OCI-LY3 (cell line): ENCODE measurements around the gene TRPC3.

Experiments used
- EZH2phosphoT487 ChIP-seq: fragments of 200-600 bp; shearing (Covaris generic); IDR thresholded peaks from 2 replicates; pipeline ENCODE4 v1.6.1; 2018; ENCODE audit warnings: antibody characterized with exemption, mixed run types, low read depth
- TF ChIP-seq, protein P1 (sequence below): fragments of 200-600, 300-600 bp; sonication (generic); IDR thresholded peaks from 2 replicates; pipeline ENCODE4 v1.5.1; 2014; ENCODE audit warnings: antibody characterized with exemption, low read length, low read depth

DNA sequence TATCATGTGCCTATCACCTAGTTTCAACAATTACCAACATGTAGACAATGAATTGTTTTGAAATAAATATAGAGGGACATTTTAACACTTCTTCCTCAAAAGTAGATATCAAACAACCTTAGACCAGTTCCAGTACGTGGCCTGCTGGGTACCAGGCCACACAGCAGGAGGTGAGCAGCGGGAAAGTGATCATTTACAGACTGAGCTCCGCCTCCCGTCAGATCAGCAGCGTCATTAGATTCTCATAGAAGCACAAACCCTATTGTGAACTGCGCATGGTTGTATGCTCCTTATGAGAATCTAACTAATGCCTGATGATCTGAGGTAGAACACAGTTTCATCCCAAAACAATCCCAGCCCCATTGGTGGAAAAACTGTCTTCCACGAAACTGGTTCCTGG lies 88.1 kb downstream of the TRPC3 start:
- TF ChIP-seq, protein P1, sequence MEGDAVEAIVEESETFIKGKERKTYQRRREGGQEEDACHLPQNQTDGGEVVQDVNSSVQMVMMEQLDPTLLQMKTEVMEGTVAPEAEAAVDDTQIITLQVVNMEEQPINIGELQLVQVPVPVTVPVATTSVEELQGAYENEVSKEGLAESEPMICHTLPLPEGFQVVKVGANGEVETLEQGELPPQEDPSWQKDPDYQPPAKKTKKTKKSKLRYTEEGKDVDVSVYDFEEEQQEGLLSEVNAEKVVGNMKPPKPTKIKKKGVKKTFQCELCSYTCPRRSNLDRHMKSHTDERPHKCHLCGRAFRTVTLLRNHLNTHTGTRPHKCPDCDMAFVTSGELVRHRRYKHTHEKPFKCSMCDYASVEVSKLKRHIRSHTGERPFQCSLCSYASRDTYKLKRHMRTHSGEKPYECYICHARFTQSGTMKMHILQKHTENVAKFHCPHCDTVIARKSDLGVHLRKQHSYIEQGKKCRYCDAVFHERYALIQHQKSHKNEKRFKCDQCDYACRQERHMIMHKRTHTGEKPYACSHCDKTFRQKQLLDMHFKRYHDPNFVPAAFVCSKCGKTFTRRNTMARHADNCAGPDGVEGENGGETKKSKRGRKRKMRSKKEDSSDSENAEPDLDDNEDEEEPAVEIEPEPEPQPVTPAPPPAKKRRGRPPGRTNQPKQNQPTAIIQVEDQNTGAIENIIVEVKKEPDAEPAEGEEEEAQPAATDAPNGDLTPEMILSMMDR, result no peak
- TF ChIP-seq EZH2phosphoT487, result no peak
